GM04503 (cell line): Measurements from ENCODE around the gene RPS15A.

Experiments used
- DNase-seq: peaks from one replicate; pipeline ENCODE4 v3.0.0-alpha.2; 2012; ENCODE audit warnings: low read depth

RPS15A gene

DNA sequence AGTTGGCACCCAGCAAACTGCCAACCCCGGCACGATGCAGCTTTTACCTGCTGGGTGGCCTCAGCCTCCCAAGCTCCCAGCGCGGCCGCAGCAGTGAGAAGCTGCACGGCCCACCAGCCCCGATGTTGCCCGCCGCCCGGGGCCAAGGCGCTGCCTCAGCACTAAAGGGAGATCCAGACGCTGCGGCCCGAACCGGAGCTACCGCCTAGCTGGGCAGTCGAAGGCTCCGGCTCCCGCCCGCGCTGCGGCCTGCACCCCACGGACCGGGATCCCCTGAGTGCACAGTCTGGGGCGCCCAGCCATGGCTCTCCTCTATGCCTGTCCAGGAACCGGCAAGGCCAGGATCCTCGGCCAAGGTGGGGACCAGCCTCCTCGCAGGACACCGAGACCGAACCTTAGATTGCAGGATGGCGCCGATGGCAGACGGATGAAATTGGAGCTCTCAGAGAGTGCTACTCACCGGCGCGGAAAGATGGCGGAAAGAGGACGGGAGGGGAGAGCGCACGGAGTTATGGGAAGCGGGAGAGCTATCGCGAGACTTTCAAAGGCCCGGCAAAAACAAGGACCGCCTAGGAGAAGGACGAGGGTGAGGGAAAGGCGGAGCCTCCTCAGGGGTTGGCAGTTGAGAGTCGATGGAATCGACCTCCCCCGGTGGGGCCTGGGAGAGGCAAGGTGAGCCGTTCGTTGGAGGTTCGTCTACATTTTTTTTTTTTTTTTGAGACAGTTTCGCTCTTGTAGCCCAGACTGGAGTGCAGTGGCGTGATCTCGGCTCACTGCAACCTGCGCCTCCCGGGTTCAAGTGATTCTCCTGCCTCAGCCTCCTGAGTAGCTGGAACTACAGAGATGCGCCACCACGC, at the start of gene RPS15A:
RPS15A (minus strand) TSS at position 485 of the 857 bp plus-strand sequence. CDS start 1,221 bp downstream, outside the sequence.
- DNase-seq = peak; percentile 89

DNA sequence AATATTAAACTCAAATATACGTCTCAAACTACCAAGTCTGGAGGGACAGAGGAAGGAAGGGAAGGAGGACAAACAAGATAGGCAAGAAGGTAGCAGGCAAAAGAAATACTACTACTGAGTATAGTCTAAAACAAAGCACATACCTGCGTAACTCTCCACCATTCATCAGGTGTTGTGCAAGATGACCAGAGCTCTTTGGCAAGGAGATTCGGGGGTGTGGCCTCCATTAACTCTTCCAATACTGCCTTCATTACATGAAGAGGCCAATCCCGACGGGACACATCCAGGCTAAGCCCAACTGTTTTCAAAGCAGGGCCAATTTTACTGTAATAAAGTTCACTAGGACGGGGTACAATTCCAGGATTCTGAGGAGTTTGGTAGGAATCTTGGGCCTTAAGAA, 49.4 kb upstream of the RPS15A start:
- no peak for DNase-seq

DNA sequence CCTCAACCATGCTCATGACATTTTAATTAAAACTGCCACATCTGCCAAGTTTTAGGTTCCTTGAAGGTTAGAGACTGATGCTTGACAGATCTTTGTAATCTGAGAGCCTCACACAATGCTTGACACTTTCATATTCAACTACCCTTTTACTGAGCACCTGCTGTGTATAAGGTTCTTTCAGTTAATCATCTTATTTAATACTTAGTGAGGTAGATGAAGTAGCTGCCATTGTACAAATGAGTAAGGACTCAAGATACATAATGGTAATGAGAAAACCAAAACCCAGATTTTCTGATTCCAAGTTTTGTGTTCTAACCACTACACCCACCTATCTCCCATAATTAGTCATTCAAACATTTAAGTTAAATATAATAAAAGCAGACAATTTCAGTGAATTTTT, 46.6 kb upstream of the RPS15A start:
- DNase-seq = no peak

DNA sequence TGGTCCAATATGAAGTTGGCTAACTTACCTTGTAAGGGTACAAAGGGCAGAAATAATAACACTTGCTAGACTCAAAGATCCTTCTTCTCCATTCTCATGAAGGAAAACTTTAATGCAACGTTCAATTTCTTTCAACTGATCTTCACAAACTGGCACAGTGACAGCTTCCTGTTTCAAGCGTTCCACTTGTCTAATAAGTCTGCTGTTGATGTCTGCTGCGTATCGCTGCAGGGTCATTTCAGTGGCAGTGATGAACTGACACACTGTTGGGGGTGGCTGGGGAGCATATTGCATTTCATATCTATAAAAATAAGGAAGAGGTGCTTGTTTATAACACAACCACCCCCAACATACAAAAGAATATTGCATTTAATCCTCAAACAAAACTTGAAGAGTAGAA, 44.7 kb upstream of the RPS15A start:
- no peak for DNase-seq

DNA sequence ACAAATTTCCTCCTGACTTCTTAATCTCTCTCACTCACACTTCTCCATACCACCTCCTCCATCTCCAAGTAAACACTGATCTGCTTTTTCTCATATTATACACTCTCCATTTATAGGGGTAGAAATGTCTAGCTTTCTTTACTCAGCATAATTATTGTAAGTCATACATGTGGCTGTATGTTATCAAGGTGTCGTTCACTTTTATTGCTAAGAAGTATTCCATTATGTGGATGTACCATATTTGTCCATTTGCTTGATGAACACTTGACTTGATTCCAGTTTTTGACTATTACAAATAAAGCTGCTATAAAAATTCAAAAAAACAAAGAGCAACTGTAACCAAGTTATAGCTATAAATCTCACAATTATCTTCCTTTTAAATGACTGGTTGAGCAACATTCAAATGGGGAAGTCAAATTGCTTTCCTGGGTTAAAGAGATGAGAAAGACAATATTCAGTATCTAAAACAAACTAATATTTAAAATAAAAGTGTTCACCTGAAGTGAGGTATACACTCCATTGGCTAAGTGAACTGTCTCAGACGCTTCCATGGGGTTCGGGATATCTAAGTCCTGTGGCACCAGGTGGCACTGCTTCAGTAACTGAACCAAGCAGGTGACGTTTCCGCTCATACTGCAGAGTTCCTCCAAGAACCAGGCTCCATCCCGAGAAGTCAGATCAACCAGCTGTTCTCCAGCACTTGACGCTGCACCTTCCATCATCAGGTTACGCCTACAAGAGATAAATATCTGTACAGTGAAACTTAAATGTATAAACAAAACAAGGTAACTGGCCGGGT, 43.8 kb upstream of the RPS15A start:
- DNase-seq = no peak

- DNase-seq = no peak
Measured at GRCh38 chr16:18832613-18833012, 42.5 kb upstream of the RPS15A start.

- no peak for DNase-seq
Measured at GRCh38 chr16:18832006-18832405, 41.9 kb upstream of the RPS15A start.

DNA sequence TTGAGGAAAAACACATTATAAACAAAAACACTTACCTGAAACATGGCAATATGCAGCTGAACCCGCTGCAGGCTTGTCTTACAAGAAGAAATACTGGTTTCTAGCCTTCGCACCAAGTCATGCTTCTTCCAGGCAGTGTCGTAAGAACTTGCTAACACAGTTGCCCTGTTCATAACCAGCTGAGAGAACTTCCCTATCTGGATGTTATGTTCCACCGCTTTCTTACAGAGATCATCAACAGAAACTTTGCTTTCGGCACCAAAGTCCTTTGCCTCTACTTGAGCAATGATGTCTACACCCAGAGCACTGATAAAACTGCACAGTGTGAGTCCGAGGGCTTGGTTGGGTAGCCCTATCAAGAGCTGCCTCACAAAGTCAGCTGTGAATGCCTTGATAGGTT, 39.1 kb upstream of the RPS15A start:
- DNase-seq = no peak

GRCh38 chr16:18827890-18828289, 37.8 kb upstream of the RPS15A start:
- DNase-seq = no peak

GRCh38 chr16:18816286-18816685, 26.2 kb upstream of the RPS15A start:
- DNase-seq = no peak

GRCh38 chr16:18811925-18812324, 21.8 kb upstream of the RPS15A start:
- no peak for DNase-seq

DNA sequence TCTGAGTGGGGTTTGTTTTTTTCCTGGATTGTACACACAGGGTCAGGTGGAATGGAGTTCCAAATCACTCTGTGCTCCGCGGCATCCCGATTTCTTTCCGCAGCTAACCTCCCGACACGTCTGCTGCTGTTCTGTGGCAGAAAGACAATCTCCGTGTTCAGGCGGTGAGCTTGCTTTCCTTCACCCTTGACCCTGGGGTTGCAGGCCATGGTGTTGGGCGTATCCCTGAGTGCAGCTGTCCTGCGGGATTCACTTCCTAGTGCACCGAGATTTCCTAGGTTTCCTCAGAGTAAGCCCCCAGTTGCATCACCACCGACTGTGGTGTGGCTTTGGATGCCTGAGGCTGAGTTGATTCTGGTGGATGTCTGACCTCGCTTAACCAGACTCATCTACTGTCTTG, 19.0 kb upstream of the RPS15A start:
- no peak for DNase-seq

- DNase-seq = no peak
Measured at GRCh38 chr16:18805257-18805773, 15.2 kb upstream of the RPS15A start.

DNA sequence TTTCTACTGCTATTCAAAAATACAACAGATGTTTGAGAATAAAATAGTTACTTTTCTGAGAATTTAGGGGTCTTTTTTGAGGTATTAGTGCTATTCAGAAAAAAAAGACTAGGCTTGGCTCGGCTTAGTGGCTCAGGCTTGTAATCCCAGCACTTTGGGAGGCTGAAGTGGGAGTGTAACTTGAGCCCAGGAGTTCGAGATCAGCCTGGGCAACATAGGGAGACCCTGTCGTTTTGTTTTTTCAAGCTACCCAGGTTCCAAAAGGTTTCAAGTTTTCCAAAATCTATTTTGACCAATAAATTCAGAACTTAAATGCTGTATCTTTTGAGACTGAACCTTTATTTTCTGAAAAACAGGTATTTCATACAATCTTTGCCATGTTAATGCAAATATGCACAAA, 14.4 kb upstream of the RPS15A start:
- no peak for DNase-seq

GRCh38 chr16:18803569-18804462, 13.7 kb upstream of the RPS15A start:
- no peak for DNase-seq

DNA sequence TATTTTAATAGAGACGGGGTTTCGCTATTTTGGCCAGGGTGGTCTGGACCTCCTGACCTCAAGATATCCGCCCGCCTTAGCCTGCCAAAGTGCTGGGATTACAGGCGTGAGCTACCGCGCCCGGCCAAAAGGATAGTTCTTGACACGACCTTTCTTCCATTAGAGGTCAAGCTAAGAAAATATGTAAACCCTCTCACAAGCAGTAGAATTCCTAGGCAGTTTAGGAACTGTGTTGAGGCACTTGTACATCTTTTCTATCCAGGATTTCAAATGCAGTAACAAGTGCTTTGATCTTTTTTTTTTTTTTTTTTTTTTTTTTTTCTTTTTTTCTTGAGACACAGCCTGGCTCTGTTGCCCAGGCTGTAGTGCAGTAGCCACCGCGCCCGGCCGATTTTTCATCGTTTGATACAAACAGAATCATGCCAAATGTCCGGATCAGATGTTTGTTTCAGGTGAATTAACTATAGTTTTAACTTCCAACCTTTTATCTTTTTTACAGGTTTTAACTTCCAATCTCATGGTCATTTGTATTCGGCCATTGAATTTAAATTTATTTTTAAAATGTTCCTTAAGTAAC, 12.7 kb upstream of the RPS15A start:
- no peak for DNase-seq

DNA sequence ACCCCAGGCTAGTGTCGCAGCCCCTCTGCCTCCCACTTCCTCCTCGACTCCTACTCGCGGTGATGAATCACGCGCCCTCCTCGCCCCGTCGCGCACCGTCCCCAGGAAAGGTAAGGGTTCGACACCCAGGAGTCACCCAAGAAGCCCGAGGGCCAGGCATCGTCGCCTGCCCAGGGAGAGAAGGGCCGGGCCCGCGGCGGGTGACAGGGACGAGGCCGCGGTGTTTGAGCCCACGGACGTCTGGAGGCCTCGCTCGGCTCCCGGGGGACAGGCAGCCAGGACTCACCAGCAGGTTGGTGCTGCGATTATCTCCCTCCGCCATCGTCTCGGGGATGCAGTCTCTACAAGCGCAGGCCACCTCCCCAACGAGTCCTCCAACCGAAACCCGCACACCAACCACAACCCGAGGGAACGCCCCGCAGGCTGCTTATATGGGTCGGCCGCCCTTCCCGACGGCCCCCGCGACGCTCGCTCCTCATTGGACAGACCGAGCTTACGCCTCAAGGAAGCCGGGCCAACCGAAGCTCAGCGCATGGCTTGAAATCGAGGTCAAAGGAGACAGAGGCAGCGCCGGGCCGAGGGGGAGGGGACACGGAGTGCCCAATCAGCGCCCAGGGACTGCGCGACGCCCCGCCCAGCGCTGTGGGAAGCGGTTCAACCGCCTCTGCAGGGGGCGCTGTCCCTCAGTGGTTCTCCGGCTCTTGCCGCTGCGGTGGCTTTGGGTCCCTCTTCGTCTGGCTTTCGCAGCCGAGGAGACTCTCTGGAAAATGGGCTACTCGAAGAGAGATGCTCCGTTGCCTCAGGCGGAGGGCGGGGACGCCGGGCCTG, 11.2 kb upstream of the RPS15A start, which contains the start of gene ARL6IP1:
ARL6IP1 (minus strand) TSS at position 405 of the 828 bp plus-strand sequence; CDS start at position 322, 83 bp downstream.
- peak; percentile 94 for DNase-seq

DNA sequence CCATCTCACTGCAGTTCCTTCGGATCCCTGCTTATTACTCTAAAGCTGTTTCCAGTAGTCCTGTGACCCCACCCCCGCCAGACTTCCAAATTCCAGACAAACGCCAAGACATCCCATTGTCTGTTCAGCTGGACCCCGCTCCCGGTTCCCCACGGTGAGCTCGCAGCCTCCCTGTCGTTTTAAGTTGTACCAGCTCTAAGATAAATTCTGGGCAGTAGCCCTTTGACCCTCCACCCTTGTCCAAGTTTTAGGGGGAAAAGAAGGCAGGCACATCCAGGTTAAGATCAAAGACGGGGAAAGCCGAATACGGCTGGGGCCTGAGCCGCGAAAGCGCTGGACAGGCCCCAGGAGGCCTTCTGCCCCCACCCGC, 10.6 kb upstream of the RPS15A start:
- DNase-seq = no peak

- no peak for DNase-seq
Measured at GRCh38 chr16:18800293-18800692, 10.2 kb upstream of the RPS15A start.

- no peak for DNase-seq
Measured at GRCh38 chr16:18799500-18799899, 9.4 kb upstream of the RPS15A start.

GRCh38 chr16:18797746-18798145, 7.6 kb upstream of the RPS15A start:
- DNase-seq = no peak
